ENCODE data around the gene KRTAP9-4.
"Not testable (repeated sequence)": the region's sequence is repeated elsewhere in the genome, so short reads cannot be mapped to it uniquely, and the experiment has no call there.

The KRTAP9-4 gene, protein sequence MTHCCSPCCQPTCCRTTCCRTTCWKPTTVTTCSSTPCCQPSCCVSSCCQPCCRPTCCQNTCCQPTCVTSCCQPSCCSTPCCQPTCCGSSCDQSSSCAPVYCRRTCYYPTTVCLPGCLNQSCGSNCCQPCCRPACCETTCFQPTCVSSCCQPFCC

DNA sequence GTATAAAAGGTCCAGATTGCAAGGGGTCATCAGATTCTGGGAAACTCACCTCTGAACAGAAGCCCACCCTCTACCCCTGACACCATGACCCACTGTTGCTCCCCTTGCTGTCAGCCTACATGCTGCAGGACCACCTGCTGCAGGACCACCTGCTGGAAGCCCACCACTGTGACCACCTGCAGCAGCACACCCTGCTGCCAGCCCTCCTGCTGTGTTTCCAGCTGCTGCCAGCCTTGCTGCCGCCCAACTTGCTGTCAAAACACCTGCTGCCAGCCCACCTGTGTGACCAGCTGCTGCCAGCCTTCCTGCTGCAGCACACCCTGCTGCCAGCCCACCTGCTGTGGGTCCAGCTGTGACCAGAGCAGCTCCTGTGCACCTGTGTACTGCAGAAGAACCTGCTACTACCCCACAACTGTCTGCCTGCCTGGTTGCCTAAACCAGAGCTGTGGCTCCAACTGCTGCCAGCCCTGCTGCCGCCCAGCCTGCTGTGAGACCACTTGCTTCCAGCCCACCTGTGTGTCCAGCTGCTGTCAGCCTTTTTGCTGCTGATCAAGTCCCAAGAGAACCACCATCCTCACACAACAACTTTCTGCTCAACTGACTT, at the start of gene KRTAP9-4:
Gene KRTAP9-4, plus strand, starts transcription at position 51 of the 604 bp plus-strand sequence. Its CDS starts 34 bp downstream, at position 85.
- not testable (repeated sequence) for DNase-seq

DNA sequence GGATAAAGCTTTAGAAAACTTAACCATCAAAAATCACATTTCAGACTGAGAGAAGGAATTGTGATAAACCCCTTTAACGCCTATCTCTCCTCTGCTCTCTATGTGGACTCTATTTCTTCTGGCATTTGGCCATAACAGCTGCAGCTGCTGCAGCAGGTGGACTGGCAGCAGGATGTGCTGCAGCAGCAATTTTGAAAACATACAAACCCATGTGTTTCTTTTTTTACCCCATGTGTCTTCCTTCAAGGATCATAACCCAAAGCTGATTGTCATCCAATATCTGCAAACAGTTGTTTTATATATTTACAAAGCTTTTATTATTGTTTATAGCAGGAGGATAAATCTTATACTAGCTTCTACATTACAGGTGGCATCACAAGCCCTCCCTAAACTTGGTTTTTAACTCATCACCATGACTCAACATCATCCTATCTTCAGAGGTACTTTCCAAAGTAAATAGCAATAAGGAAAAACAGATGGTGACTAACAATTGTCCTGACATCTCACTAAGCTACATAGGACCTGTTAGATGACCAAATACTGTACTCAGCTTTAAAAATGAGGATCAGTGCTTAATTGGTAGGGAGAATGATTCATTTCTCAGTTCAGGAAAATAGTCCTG, 37.5 kb upstream of the KRTAP9-4 start:
- DNase-seq, result no peak

DNA sequence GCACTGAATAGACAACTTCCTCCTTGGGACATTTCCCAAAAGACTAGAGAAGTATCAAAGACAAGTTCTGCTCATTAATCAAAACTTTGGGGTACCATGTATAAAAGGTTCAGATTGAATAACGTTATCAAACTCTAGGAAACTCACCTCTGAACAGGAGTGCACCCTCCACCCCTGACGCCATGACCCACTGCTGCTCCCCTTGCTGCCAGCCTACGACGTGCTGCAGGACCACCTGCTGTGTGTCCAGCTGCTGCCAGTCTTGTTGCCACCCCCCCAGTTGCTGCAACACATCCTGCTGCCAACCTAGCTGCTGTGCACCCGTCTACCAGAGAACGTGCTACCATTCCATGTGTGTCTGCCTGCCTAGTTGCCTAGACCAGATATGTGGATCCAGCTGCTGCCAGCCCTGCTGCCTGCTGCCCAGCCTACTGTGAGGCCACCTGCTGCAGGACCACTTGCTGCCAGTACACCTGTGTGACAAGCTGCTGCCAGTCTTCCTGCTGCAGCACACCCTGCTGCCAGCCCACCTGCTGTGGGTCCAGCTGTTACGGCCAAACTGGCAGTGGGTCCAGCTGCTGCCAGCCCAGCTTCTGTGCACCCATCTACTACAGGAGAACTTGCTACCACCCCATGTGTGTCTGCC, 36.8 kb upstream of the KRTAP9-4 start:
- no peak for DNase-seq

DNA sequence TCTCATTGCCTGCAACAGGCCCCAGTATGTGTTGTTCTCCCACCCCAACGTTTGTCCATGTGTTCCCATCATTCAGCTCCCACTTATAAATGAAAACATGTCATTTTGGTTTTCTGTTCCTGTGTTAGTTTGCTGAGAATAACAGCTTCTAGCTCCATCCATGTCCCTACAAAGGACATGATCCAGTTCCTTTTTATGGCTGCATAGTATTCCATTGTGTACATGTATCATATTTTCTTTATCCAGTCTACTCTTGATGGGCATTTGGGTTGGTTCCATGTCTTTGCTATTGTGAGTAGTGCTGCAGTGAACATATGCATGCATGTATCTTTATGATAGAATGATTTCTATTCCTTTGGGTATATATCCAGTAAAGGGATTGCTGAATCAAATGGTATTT, 33.8 kb upstream of the KRTAP9-4 start:
- no peak for DNase-seq

DNA sequence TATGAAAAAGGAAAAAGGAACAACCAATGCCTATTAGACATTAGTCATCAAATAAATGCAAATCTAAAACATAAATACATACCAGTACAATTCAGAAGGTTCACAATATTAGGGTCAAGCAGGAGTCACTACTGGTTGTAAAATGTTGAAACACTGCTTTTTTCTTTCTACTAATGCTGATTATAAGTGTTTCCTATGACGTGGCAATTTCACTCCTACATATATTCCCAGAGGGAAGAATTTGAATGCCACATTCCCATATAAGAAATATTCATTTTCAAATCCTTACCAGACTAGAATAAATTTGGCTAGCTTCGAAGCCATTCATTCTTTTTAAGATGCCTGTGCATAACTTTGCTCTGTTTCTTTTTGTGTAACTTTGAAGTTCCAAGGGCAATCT, 25.7 kb upstream of the KRTAP9-4 start:
- no peak for DNase-seq

DNA sequence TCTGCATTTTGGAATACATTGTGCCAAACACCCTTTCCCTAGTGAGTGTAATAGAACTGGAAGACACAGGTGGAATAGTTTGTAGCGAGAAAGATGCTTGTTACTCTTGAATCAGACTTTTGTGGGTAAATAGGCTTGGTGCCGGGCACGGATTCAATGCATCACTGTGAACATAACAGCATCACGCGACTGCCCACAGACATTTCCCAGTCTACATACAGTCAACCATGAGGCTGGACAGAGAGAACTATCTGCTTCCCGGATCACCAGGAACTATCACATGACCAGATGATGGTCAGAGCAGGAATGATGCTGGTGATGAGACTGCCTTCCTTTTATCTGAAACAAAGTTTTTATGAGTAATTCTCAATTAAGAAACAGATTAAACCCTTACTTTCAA, 23.4 kb upstream of the KRTAP9-4 start:
- no peak for DNase-seq

DNA sequence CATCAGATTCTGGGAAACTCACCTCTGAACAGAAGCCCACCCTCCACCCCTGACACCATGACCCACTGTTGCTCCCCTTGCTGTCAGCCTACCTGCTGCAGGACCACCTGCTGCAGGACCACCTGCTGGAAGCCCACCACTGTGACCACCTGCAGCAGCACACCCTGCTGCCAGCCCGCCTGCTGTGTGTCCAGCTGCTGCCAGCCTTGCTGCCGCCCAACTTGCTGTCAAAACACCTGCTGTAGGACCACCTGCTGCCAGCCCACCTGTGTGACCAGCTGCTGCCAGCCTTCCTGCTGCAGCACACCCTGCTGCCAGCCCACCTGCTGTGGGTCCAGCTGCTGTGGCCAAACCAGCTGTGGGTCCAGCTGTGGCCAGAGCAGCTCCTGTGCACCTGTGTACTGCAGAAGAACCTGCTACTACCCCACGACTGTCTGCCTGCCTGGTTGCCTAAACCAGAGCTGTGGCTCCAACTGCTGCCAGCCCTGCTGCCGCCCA, 22.8 kb upstream of the KRTAP9-4 start, which contains the start of gene KRTAP9-2:
Gene KRTAP9-2, plus strand, starts transcription at position 51 of the 498 bp plus-strand sequence. Its CDS starts 7 bp downstream, at position 58.
- not testable (repeated sequence) for DNase-seq

DNA sequence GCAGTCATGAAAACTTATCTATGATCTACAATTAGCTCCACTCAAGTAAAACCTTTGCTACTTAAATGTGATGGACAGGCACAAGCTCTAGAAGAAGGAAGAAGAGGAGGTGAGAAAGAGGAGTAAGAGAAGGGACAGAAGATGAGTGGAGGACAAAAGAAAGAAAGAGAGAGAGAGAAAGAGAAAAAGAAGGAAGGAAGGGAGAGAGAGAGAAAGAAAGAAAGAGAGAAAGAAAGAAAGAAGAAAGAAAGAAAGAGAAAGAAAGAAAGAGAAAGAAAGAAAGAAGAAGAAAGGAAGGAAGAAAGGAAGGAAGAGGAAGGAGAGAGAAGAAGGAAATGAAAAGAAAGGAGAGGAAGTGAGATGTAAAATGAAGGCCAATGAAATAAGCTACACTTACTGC, 19.4 kb upstream of the KRTAP9-4 start:
- DNase-seq, result no peak

DNA sequence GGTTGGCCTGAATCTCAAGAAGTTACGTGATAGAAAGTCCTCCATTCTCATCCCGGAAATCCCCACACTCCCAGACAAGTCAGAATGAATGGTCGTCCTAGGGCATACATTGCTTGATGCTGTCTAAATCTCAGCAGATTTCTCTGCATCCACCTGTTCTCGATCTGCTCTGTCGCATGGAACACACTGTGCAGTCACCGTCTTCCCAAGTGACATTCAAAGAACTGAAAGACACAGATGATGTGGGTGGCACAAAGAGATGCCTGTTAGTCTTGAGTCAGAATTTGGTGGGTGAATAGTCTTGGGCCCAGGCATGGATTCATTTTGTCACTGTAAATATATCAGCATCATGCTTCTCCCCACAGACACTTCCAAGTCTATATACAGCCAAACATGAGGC, 17.8 kb upstream of the KRTAP9-4 start:
- no peak for DNase-seq

DNA sequence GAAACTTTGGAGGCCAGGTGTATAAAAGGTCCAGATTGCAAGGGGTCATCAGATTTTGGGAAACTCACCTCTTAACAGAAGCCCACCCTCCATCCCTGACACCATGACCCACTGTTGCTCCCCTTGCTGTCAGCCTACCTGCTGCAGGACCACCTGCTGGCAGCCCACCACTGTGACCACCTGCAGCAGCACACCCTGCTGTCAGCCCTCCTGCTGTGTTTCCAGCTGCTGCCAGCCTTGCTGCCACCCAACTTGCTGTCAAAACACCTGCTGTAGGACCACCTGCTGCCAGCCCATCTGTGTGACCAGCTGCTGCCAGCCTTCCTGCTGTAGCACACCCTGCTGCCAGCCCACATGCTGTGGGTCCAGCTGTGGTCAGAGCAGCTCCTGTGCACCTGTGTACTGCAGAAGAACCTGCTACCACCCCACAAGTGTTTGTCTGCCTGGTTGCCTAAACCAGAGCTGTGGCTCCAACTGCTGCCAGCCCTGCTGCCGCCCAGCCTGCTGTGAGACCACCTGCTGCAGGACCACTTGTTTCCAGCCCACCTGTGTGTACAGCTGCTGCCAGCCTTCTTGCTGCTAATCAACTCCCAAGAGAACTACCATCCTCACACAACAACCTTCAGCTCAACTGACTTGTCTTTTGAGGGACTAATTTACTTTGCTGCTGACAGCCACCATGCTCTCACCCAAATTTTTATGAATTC, 16.9 kb upstream of the KRTAP9-4 start, which contains the start of gene KRTAP9-3:
Gene KRTAP9-3, plus strand, starts transcription at position 51 of the 707 bp plus-strand sequence. Its CDS starts 53 bp downstream, at position 104.
- DNase-seq, result not testable (repeated sequence)

DNA sequence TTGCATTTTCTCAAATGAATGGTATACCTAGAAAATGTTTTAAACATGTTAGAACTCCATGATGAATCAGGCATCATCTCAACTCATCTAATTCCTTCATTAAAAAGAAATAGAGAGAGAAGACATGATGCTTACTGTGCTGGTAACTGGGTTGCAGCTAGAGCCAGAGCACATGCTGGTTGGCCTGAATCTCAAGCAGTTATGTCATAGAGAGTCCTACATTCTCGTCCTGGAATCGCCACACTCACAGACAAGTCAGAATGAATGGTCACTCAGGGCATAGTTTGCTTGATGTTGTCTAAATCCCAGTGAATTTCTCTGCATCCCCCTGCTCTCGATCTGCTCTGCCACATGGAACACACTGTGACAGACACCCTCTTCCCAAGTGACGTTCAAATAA, 12.4 kb upstream of the KRTAP9-4 start:
- DNase-seq, result not testable (repeated sequence)

DNA sequence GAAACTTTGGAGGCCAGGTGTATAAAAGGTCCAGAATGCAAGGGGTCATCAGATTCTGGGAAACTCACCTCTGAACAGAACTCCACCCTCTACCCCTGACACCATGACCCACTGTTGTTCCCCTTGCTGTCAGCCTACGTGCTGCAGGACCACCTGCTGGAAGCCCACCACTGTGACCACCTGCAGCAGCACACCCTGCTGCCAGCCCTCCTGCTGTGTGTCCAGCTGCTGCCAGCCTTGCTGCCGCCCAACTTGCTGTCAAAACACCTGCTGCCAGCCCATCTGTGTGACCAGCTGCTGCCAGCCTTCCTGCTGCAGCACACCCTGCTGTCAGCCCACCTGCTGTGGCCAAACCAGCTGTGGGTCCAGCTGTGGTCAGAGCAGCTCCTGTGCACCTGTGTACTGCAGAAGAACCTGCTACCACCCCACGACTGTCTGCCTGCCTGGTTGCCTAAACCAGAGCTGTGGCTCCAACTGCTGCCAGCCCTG, 11.5 kb upstream of the KRTAP9-4 start, which contains the start of gene KRTAP9-8:
Gene KRTAP9-8, plus strand, starts transcription at position 51 of the 489 bp plus-strand sequence. Its CDS starts 53 bp downstream, at position 104.
- DNase-seq, result not testable (repeated sequence)

DNA sequence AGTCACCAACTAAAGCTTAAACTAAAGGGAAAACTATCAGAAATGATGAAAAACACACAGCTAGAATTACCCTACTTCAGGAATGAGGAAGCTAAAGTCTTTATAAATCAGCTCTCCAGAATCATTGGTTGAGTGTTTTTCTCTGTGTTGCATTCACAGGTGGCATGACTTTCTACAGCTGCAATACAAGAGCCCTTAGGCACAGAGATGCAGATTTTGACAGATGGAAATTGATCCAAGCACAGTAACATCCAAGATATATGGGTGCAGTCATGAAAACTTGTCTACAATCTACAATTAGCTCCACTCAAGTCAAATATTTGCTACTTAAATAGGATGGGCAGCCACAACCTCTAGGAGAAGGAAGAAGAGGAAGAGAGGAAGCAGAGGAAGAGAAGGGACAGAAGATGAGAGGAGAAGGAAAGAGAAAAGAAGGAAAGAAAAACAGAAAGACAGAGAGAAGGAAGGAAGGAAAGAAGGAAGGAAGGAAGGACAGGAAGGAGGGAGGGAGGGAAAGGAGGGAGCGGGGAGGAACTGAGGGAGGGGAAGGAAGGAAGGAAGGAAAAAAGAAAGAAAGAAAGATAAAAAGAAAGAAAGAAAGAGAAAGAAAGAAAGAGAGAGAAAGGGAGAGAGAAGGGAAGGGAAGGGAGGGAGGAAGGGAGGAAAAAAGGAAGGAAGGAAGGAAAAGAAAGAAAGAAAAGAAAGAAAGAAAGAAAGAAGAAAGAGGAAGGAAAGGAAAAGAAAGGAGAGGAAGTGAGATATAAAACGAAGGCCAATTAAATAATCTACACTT, 2.3 kb upstream of the KRTAP9-4 start:
- not testable (repeated sequence) for DNase-seq

DNA sequence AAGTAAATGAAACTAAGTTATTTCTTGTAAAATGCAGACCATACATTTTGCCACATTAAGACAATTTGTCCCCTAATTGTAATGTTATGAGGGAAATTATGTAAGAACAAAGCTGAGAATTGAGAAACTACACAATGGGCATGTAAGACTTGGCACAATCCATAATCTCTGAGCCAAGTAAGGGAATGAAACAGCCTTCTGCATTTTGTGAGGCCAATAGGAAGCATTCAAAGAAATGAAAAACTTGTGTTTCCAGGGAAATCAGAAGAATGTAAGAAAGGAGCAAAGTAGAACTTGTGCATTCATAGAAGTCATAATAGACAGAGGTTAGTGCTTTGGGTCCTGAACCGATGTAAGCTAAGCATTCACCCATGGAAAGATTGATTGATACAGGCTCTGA, 1.8 kb downstream of the KRTAP9-4 start:
- DNase-seq, result no peak

DNA sequence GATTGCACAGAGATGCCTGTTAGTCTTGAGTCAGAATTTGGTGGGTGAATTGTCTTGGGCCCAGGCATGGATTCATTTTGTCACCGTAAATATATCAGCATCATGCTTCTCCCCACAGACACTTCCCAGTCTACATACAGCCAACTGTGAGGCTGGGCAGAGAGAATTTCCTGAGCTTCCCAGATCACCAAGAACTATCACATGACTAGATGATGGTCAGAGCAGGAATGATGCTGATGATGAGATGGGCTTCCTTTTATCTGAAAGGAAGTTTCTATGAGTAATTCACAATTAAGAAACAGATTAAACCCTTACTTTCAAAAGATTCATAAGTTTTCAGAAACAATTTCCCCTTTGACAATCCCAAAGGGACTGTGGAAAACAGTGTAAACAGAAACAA, 5.4 kb downstream of the KRTAP9-4 start:
- DNase-seq, result no peak

DNA sequence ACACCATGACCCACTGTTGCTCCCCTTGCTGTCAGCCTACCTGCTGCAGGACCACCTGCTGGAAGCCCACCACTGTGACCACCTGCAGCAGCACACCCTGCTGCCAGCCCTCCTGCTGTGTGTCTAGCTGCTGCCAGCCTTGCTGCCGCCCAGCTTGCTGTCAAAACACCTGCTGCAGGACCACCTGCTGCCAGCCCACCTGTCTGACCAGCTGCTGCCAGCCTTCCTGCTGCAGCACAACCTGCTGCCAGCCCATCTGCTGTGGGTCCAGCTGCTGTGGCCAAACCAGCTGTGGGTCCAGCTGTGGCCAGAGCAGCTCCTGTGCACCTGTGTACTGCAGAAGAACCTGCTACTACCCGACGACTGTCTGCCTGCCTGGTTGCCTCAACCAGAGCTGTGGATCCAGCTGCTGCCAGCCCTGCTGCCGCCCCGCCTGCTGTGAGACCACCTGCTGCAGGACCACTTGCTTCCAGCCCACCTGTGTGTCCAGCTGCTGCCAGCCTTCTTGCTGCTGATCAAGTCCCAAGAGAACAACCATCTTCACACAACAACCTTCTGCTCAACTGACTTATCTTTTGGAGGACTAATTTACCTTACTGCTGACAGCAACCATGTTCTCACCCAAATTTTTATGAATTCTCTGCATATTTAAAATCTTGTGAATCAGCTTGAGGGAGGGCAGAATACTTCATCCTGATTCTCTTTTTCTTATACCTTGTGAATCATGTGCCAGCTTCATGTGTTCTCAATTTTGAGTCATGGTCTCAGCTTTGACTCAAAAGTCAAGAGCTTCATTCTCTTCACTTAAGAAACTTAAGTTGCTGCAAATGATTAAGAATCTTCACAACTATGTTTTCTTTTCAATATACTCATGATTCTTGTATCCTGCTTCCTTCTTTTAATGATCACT, 6.1 kb downstream of the KRTAP9-4 start, which contains the start of gene KRTAP9-9:
Gene KRTAP9-9, plus strand, starts transcription at position 4 of the 910 bp plus-strand sequence.
- DNase-seq, result not testable (repeated sequence)

DNA sequence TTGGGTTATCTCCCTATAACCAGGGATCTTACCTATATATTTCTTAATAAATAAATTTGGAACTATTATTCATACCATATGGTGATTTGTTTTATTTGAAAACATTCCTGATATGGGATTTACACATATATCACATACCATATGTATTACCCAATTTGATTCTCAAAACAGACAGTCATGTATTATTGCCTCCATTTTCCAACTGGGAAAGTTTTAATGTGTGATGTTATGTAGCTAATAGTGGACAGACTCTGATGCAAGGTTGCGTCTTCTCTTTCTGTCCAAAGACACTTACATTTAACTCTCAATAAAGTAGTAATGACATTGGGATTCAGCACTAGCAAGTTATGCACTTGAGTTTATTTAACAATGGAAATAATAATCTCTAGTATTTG, 6.8 kb downstream of the KRTAP9-4 start:
- no peak for DNase-seq

DNA sequence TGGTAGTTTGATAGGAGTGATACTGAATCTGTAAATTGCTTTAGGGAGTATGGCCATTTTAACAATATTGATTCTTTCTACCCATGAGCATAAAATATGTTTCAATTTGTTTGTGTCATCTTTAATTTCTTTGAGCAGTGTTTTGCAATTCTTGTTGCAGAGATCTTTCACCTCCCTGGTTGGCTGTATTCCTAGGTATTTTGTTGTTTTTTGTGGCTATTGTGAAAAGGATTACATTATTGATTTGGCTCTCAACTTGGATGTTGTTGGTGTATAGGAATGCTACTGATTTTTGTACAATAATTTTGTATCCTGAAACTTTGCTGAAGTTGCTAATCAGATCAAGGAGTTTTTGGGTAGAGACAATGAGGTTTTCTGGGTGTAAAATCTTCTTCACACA, 8.9 kb downstream of the KRTAP9-4 start:
- no peak for DNase-seq

DNA sequence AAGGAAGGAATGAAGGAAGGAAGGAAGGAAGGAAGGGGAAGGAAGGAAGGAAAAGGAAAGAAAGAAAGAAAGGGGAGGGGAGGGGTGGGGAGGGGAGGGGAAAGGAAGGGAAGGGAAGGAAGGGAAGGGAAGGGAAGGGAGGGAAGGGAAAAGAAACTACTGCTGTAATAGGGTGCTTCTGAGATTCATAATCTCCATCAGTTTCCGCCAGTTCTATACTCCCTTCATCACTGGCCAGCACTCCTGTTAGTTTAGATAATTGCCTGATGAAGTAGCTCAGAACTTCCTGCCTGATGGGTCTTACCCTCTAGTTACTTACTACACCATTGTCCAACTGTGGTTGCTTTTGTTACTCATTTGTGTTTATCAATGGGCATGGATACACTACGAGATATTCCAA, 13.7 kb downstream of the KRTAP9-4 start:
- no peak for DNase-seq

DNA sequence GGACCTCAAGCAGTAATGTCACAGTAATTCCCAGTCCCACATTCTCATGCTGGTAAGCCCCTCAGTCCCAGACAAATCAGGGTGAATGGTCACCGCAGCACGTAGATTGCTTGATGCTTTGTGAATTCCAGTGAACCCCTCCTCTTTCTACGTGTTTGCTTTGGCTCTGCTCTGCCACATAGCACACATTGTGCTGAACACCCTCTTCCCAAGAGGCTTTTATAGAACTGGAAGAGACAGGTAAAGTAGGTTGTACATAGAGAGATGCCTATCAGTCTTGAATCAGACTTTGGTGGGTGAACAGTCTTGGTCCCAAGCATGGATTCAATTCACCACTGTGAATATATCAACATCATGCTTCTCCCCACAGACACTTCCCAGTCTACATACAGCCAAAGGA, 15.1 kb downstream of the KRTAP9-4 start:
- DNase-seq, result no peak
